ENCODE results near the gene FAHD2A. TPM values are rescaled to one million over a fixed set of nuclear protein-coding genes. Genes with fewer than 3 reads are reported as not detected.
"Not testable (repeated sequence)": the region's sequence is repeated elsewhere in the genome, so short reads cannot be mapped to it uniquely, and the experiment has no call there.

The FAHD2A gene
- total RNA-seq, 1 experiment from 2014 or later, result 25.4 TPM

DNA sequence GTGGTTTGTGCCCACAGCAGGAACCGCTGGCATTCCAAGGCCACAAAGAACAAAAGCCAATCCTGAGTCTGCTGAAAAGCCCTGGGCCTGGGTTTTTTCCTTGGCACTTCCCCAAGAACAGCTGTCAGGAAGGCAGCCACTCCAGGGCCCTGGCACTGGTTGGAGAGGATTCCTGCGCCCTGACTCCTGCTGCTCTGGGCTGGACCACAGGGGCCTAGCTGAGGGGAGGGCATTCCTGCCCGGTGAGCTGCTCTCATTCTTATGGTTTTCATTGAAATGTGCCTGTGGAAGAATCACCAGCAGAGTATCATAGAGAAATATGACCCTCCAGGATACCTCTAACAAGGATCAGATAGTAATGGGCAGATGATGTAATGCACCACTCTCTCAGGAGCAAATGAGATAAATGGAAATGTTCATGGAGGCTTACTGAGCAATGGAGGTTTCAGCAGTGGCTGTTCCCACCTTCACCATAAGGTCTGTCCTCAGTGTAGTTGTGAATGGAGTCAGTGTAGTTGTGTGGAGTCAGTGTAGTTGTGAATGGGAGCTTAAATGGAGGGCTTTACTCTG, 32.1 kb downstream of the FAHD2A start:
- peak overlapping the region; percentile 42; the same call in 1 of the 2 replicates for H3K4me2 ChIP-seq (ENCODE audit: low read length)
- H4K20me1 ChIP-seq (ENCODE audit: insufficient read depth); POLR2A ChIA-PET; RAD21 ChIA-PET (ENCODE audit: low non-redundant PET in 1 of 2, low total read pairs in 2 of 2, uncharacterized antibody in 2 of 2, unreplicated experiment in 2 of 2); CTCF ChIA-PET; H3K9me3 ChIP-seq (ENCODE audit: control insufficient read depth in 1 of 2, insufficient read depth in 1 of 2, low read depth in 1 of 2, low read length in 2 of 2); H3K79me2 ChIP-seq (ENCODE audit: insufficient read depth, low read length); H3K9ac ChIP-seq (ENCODE audit: low read length); H3K27me3 ChIP-seq (ENCODE audit: insufficient read depth, low read length); H2AFZ ChIP-seq (ENCODE audit: low read depth, low read length, poor library complexity, severe bottlenecking); DNase-seq (ENCODE audit: low read depth, low spot score); H3K9me2 ChIP-seq (ENCODE audit: insufficient read depth); intact Hi-C loops (cut with micrococcal nuclease); H3K4me3 ChIP-seq (replicated peaks in 1 of 2; ENCODE audit: low read depth in 1 of 2, low read length in 2 of 2); BruUV-seq (replicated peaks); H3K36me3 ChIP-seq (ENCODE audit: control insufficient read depth in 1 of 2, insufficient read depth in 2 of 2, low read length in 2 of 2): not testable (repeated sequence)
- TF ChIP-seq FOSL1 (IDR thresholded peaks at IDR 0.05; ENCODE audit: low read depth), result 0 out of 2 replicates have a peak, but pooled peaks have one; percentile 15
- peak; percentile 29 for TF ChIP-seq SP1 (IDR thresholded peaks at IDR 0.05; ENCODE audit: low read depth)
- 0 out of 2 replicates have a peak, but pooled peaks have one; percentile 21 for TF ChIP-seq JUND (IDR thresholded peaks at IDR 0.05)
- H3K4me1 ChIP-seq (ENCODE audit: control insufficient read depth in 1 of 2, insufficient read depth in 2 of 2, low read length in 2 of 2), result peaks cover 6 to 11% of the 10 kb centered on the region in 2 experiments
- peak; percentile 89 for ATAC-seq
- peak overlapping the region; percentile 62; the same call in 1 of the 2 replicates for H3K27ac ChIP-seq (ENCODE audit: low read depth, low read length)

DNA sequence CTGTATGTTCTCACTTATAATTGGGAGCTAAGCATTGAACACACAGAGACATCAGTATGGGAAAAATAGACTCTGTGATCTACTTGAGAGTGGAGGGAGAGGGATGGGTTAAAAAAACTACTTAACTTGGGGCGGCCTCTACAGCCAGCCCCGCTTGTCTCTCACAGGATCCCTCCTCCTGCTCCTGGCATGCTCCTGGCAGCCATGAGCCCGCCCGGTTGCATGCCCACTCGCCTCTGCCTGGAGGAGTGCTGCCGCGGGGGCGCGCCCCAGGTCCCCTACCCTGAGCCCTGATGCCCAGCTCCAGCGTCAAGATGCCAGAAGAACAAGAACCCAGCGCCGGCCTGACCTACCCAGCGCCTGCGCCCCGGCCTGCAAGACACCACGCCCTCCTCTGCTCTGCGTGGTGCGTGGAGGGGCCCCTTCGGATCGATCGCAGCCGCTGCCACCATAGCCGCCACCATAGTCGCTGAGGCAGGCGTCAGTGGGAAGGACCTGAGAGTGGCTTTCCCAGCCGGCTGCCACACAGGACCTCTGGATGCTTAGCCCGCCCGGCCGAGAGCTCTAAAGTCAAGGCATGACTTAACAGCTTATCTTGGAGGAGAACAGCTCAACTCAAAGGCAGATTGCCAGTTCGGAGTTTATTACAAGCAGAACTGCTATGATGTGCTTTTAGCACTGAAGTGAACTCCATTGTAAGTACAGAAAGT, 32.8 kb downstream of the FAHD2A start:
- peaks cover 6 to 11% of the 10 kb centered on the region in 2 experiments for H3K4me1 ChIP-seq (ENCODE audit: control insufficient read depth in 1 of 2, insufficient read depth in 2 of 2, low read length in 2 of 2)
- RAD21 ChIA-PET (ENCODE audit: low non-redundant PET in 1 of 2, low total read pairs in 2 of 2, uncharacterized antibody in 2 of 2, unreplicated experiment in 2 of 2); H3K27ac ChIP-seq (ENCODE audit: low read depth, low read length); CTCF ChIA-PET; intact Hi-C loops (cut with micrococcal nuclease); H3K27me3 ChIP-seq (ENCODE audit: insufficient read depth, low read length); BruUV-seq (replicated peaks); H3K4me2 ChIP-seq (ENCODE audit: low read length); H3K36me3 ChIP-seq (ENCODE audit: control insufficient read depth in 1 of 2, insufficient read depth in 2 of 2, low read length in 2 of 2); H3K4me3 ChIP-seq (replicated peaks in 1 of 2; ENCODE audit: low read depth in 1 of 2, low read length in 2 of 2); H3K79me2 ChIP-seq (ENCODE audit: insufficient read depth, low read length); H2AFZ ChIP-seq (ENCODE audit: low read depth, low read length, poor library complexity, severe bottlenecking); POLR2A ChIA-PET; DNase-seq (ENCODE audit: low read depth, low spot score); H4K20me1 ChIP-seq (ENCODE audit: insufficient read depth); H3K9me3 ChIP-seq (ENCODE audit: control insufficient read depth in 1 of 2, insufficient read depth in 1 of 2, low read depth in 1 of 2, low read length in 2 of 2); H3K9ac ChIP-seq (ENCODE audit: low read length); H3K9me2 ChIP-seq (ENCODE audit: insufficient read depth): not testable (repeated sequence)
- ATAC-seq, result peak; percentile 55

- H3K9ac ChIP-seq (ENCODE audit: low read length); H3K4me2 ChIP-seq (ENCODE audit: low read length); BruUV-seq (replicated peaks); H3K79me2 ChIP-seq (ENCODE audit: insufficient read depth, low read length); H3K27ac ChIP-seq (ENCODE audit: low read depth, low read length); H3K4me3 ChIP-seq (replicated peaks in 1 of 2; ENCODE audit: low read depth in 1 of 2, low read length in 2 of 2); DNase-seq (ENCODE audit: low read depth, low spot score); RAD21 ChIA-PET (ENCODE audit: low non-redundant PET in 1 of 2, low total read pairs in 2 of 2, uncharacterized antibody in 2 of 2, unreplicated experiment in 2 of 2); H2AFZ ChIP-seq (ENCODE audit: low read depth, low read length, poor library complexity, severe bottlenecking); H3K27me3 ChIP-seq (ENCODE audit: insufficient read depth, low read length); H3K9me3 ChIP-seq (ENCODE audit: control insufficient read depth in 1 of 2, insufficient read depth in 1 of 2, low read depth in 1 of 2, low read length in 2 of 2); H3K36me3 ChIP-seq (ENCODE audit: control insufficient read depth in 1 of 2, insufficient read depth in 2 of 2, low read length in 2 of 2); CTCF ChIA-PET; intact Hi-C loops (cut with micrococcal nuclease); POLR2A ChIA-PET; H3K9me2 ChIP-seq (ENCODE audit: insufficient read depth); H4K20me1 ChIP-seq (ENCODE audit: insufficient read depth): not testable (repeated sequence)
- H3K4me1 ChIP-seq (ENCODE audit: control insufficient read depth in 1 of 2, insufficient read depth in 2 of 2, low read length in 2 of 2), result peaks cover 6 to 11% of the 10 kb centered on the region in 2 experiments
- ATAC-seq, result peak; percentile 55
Observed at GRCh38 chr2:95435872-95436209, 33.3 kb downstream of the FAHD2A start.

DNA sequence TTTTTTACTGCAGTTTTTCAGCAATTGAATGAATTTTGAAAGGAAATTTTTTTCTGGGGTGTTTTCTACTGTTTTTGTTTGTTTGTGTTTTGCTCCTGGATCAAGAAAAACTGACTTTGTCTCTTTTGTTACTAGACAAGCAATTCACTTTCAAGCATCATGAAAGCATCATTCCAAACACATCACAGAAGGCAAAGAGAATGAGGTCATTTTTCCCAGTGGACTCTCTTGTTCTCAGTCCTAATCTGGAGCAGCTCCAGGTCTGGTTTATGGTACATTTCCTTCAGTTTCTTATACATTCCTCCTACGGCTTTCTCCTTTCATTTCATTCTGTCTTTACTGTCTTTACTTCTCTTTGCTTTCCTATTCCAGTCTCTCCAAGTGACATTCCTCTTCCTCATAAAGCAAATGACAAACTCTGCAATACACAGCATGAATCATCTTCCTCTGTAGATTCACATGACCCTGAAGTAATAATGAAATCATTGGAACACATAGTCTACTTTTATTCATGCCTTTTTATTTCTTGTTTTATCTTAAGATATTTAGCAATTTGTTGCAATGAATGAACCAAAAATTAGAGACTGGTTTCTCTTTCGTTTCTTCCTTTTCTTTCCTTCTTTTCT, 40.1 kb downstream of the FAHD2A start:
- H3K27ac ChIP-seq (ENCODE audit: low read depth, low read length); intact Hi-C loops (cut with micrococcal nuclease); H3K9me2 ChIP-seq (ENCODE audit: insufficient read depth); DNase-seq (ENCODE audit: low read depth, low spot score); H4K20me1 ChIP-seq (ENCODE audit: insufficient read depth); POLR2A ChIA-PET; BruUV-seq (replicated peaks); H2AFZ ChIP-seq (ENCODE audit: low read depth, low read length, poor library complexity, severe bottlenecking); H3K4me2 ChIP-seq (ENCODE audit: low read length); ATAC-seq; H3K4me3 ChIP-seq (replicated peaks in 1 of 2; ENCODE audit: low read depth in 1 of 2, low read length in 2 of 2); H3K79me2 ChIP-seq (ENCODE audit: insufficient read depth, low read length); CTCF ChIA-PET; RAD21 ChIA-PET (ENCODE audit: low non-redundant PET in 1 of 2, low total read pairs in 2 of 2, uncharacterized antibody in 2 of 2, unreplicated experiment in 2 of 2); H3K9ac ChIP-seq (ENCODE audit: low read length); H3K4me1 ChIP-seq (ENCODE audit: control insufficient read depth in 1 of 2, insufficient read depth in 2 of 2, low read length in 2 of 2); H3K9me3 ChIP-seq (ENCODE audit: control insufficient read depth in 1 of 2, insufficient read depth in 1 of 2, low read depth in 1 of 2, low read length in 2 of 2); H3K27me3 ChIP-seq (ENCODE audit: insufficient read depth, low read length); H3K36me3 ChIP-seq (ENCODE audit: control insufficient read depth in 1 of 2, insufficient read depth in 2 of 2, low read length in 2 of 2): not testable (repeated sequence)

All from HCT116 (cell line).